A549 (cell line): Measurements from ENCODE around the gene RNF220. TPM values are rescaled to one million over a fixed set of nuclear protein-coding genes. Genes with fewer than 3 reads are reported as not detected.

Experiments used
- ATAC-seq, 2 experiments: fragments of 200-7000 bp in 1 of 2; fragments of >200 bp in 1 of 2; cut with Nextera tagmentation in 1 of 2; cut with Tn5 transposase in 1 of 2; 3 replicates each; pipeline versions ENCODE4 v1.8.0 to v1.9.1; 2018 to 2020; ENCODE audit warnings: mild to moderate bottlenecking in 1 of 2, moderate library complexity in 1 of 2
- CTCF ChIA-PET: fragments of 300-600 bp; sonication (Branson Sonifier 250); formaldehyde crosslinking; extraction: SDS; loops from one replicate; lab custom pipeline; 2021; ENCODE audit warnings: antibody characterized with exemption, inconsistent platforms; lab: Yijun Ruan, JAX
- POLR2A ChIA-PET: fragments of 350-600 bp; formaldehyde crosslinking; extraction: SDS; loops from one replicate; lab custom pipeline; 2021; ENCODE audit warnings: antibody characterized with exemption, inconsistent platforms; lab: Yijun Ruan, JAX
- DNase-seq, 2 experiments: peaks; one replicate each; pipeline versions ENCODE4 v3.0.0 to v3.0.0-alpha.2; 2011 to 2016; ENCODE audit warnings: low read depth in 1 of 2, low spot score in 1 of 2
- FAIRE-seq: peaks from 2 replicates; lab custom pipeline; 2011; peaks lifted over from hg19 to GRCh38; lab: Jason Lieb, UNC
- H3K27ac ChIP-seq, 2 experiments: fragments of >200 bp; sonication (Bioruptor Twin); formaldehyde crosslinking; 3 replicates each; pipeline ENCODE4 v1.5.1; 2016 to 2017
- H3K4me1 ChIP-seq: fragments of >200 bp; sonication (Bioruptor Twin); formaldehyde crosslinking; 3 replicates; pipeline ENCODE4 v1.6.1; 2016
- H3K4me2 ChIP-seq: fragments of >200 bp; sonication (Bioruptor Twin); formaldehyde crosslinking; 3 replicates; pipeline ENCODE4 v1.6.1; 2016
- H3K4me3 ChIP-seq: fragments of >200 bp; sonication (Bioruptor Twin); formaldehyde crosslinking; 3 replicates; pipeline ENCODE4 v1.5.1; 2016
- H3K9me3 ChIP-seq: fragments of >200 bp; sonication (Bioruptor Twin); formaldehyde crosslinking; 3 replicates; pipeline ENCODE4 v1.6.1; 2016
- BHLHE40 ChIP-seq: IDR thresholded peaks from 2 replicates; pipeline ENCODE4 v1.6.1; 2012; ENCODE audit warnings: low read depth, low read length, inconsistent platforms
- CHD2 ChIP-seq: fragments of 150-350 bp; IDR thresholded peaks from 2 replicates; pipeline ENCODE4 v1.6.1; 2014; ENCODE audit warnings: low read length; ENCODE audit not compliant: partially characterized antibody
- CTCF ChIP-seq: fragments of >200 bp; sonication (Bioruptor Twin); formaldehyde crosslinking; IDR thresholded peaks from 3 replicates; pipeline ENCODE4 v1.5.1; 2016
- E2F6 ChIP-seq: IDR thresholded peaks from 2 replicates; pipeline ENCODE4 v1.6.1; 2012; ENCODE audit warnings: low read depth, borderline replicate concordance
- EHMT2 ChIP-seq: fragments of 200-600 bp; sonication (generic); IDR thresholded peaks from 2 replicates; pipeline ENCODE4 v1.6.1; 2016; ENCODE audit warnings: antibody characterized with exemption, low read depth, mild to moderate bottlenecking, moderate library complexity
- FOSB ChIP-seq: fragments of 250-450 bp; sonication (Bioruptor Pico); IDR thresholded peaks from 2 replicates; pipeline ENCODE4 v1.5.0; 2020; ENCODE audit warnings: mild to moderate bottlenecking, moderate library complexity
- FOXS1 ChIP-seq: fragments of 250-450 bp; sonication (Bioruptor Pico); IDR thresholded peaks from 2 replicates; pipeline ENCODE4 v1.5.0; 2020; ENCODE audit warnings: mild to moderate bottlenecking, moderate library complexity
- HEYL ChIP-seq: fragments of 250-450 bp; sonication (Bioruptor Pico); IDR thresholded peaks from 2 replicates; pipeline ENCODE4 v1.8.0; 2021; ENCODE audit warnings: mild to moderate bottlenecking, moderate library complexity
- HOXB13 ChIP-seq: fragments of 250-450 bp; sonication (Bioruptor Pico); IDR thresholded peaks from 2 replicates; pipeline ENCODE4 v1.5.0; 2020; ENCODE audit warnings: low read depth, mild to moderate bottlenecking, moderate library complexity
- MAZ ChIP-seq: fragments of 150-350 bp; IDR thresholded peaks from 2 replicates; pipeline ENCODE4 v1.6.1; 2014; ENCODE audit warnings: antibody characterized with exemption, low read depth, low read length, borderline replicate concordance
- MYC ChIP-seq: IDR thresholded peaks from 2 replicates; pipeline ENCODE4 v1.6.1; 2012; ENCODE audit warnings: mild to moderate bottlenecking, inconsistent platforms, low read length, improper control_type of control experiment, borderline replicate concordance
- NR3C1 ChIP-seq: fragments of >200 bp; sonication (Bioruptor Twin); formaldehyde crosslinking; IDR thresholded peaks from 3 replicates; pipeline ENCODE4 v1.6.1; 2017
- POLR2A ChIP-seq: IDR thresholded peaks from 2 replicates; pipeline ENCODE4 v1.6.1; 2012; ENCODE audit warnings: mild to moderate bottlenecking, low read length
- POLR2AphosphoS2 ChIP-seq: conservative IDR thresholded peaks from 2 replicates; pipeline ENCODE4 v1.6.1; 2012; ENCODE audit warnings: low read length, improper control_type of control experiment, inconsistent platforms
- RCOR1 ChIP-seq: fragments of 150-350 bp; IDR thresholded peaks from 2 replicates; pipeline ENCODE4 v1.6.1; 2014; ENCODE audit warnings: antibody characterized with exemption, low read length, low read depth
- RNF2 ChIP-seq: fragments of 200-600 bp; sonication (generic); IDR thresholded peaks from 2 replicates; pipeline ENCODE4 v1.6.1; 2016; ENCODE audit warnings: low read depth, mild to moderate bottlenecking, antibody characterized with exemption, moderate library complexity, borderline replicate concordance
- SMC3 ChIP-seq: fragments of >200 bp; sonication (Bioruptor Twin); formaldehyde crosslinking; IDR thresholded peaks from 3 replicates; pipeline ENCODE4 v1.6.1; 2018; ENCODE audit warnings: inconsistent platforms
- TP53 ChIP-seq: fragments of 250-450 bp; sonication (Bioruptor Pico); IDR thresholded peaks from 2 replicates; pipeline ENCODE4 v1.5.0; 2021; ENCODE audit warnings: mild to moderate bottlenecking, moderate library complexity
- ZC3H11A ChIP-seq: fragments of 450-650 bp; IDR thresholded peaks from 2 replicates; pipeline ENCODE4 v1.6.1; 2014; ENCODE audit warnings: antibody characterized with exemption, mild to moderate bottlenecking
- ZFP36 ChIP-seq: fragments of 450-650 bp; IDR thresholded peaks from 2 replicates; pipeline ENCODE4 v1.6.1; 2014; ENCODE audit warnings: borderline replicate concordance; ENCODE audit not compliant: partially characterized antibody
- WGBS: methylation state at CpG from one replicate; pipeline ENCODE4 v1.1.6; 2017; ENCODE audit errors: missing lambda C conversion rate; 5-methylcytosine and 5-hydroxymethylcytosine counted together
- polyA plus RNA-seq, 4 experiments: library from polyadenylated mRNA; depleted of rRNA in 3 of 4; stranded (reverse); fragments of >200 nt; fragmentation: RNase III in 1 of 4; extraction: RNeasy Plus Mini Kit Qiagen cat#74134 plus additional on column Dnase treatment in 1 of 4; gene quantifications; 2 replicates in 3 of 4; 3 replicates in 1 of 4; pipeline ENCODE4 v1.2.3, GENCODE V29; 2011 to 2017
- TF ChIP-seq, protein P1 (sequence below): fragments of >200 bp; sonication (Bioruptor Twin); formaldehyde crosslinking; IDR thresholded peaks from 3 replicates; pipeline ENCODE4 v1.6.1; 2016
- TF ChIP-seq, protein P2 (sequence below): IDR thresholded peaks from 2 replicates; pipeline ENCODE4 v1.6.1; 2012

Gene RNF220
- polyA plus RNA-seq, 2 of the 4 experiments (the other 2 are of a cell fraction) = 53.4 to 54.5 TPM

- H3K4me1 ChIP-seq = peaks cover 9% of the 10 kb centered on the region; the same call in 2 of the 3 replicates
- no peaks in the 10 kb centered on the region for H3K9me3 ChIP-seq
- FAIRE-seq = no peak
- DNase-seq = no peak
- ChIA-PET CTCF (no interaction called here), POLR2A (no interaction called here)
- 95% methylated on average over 3 of the region's 3 CpGs for WGBS
- H3K27ac ChIP-seq = no peak overlapping the region
- no peak overlapping the region for H3K4me3 ChIP-seq
- no peak overlapping the region for H3K4me2 ChIP-seq
- ATAC-seq = no peak
- no peak for TF ChIP-seq E2F6
These were observed 288.8 kb downstream of the RNF220 start for GRCh38 chr1:44693900-44694299.

GRCh38 chr1:44694863-44695478 lies 289.9 kb downstream of the RNF220 start:
- Histone ChIP-seq H3K9me3 (no peaks in the 10 kb centered on the region), H3K27ac (no peak overlapping the region), H3K4me1 (0 out of 3 replicates have a peak, but pooled peaks cover 4% of the 10 kb centered on the region), H3K4me3 (no peak overlapping the region), H3K4me2 (no peak overlapping the region)
- ATAC-seq = no peak
- 82% methylated on average over 7 of the region's 7 CpGs for WGBS
- ChIA-PET POLR2A (no interaction called here), CTCF (interaction anchor here (1.4 kb wide), 1 partner anchor 11 kb away, joined by 4 read pairs; no protein-coding TSS in a partner anchor)
- no peak for TF ChIP-seq HOXB13 (CRISPR knock-in tag)
- no peak for TF ChIP-seq SMC3
- no peak for TF ChIP-seq BHLHE40
- DNase-seq = no peak
- no peak for FAIRE-seq

GRCh38 chr1:44695671-44696070 lies 290.6 kb downstream of the RNF220 start:
- no peak for ATAC-seq
- ChIA-PET POLR2A (no interaction called here), CTCF (interaction anchor here (1.4 to 1.6 kb wide), 3 partner anchors 11 to 22 kb away, joined by 3 to 4 read pairs (median 4); no protein-coding TSS in a partner anchor)
- H3K4me1 ChIP-seq = peaks cover 2% of the 10 kb centered on the region; the same call in 2 of the 3 replicates
- H3K9me3 ChIP-seq = no peaks in the 10 kb centered on the region
- whole genome bisulfite sequencing = 87% methylated on average over 4 of the region's 4 CpGs
- no peak for FAIRE-seq
- TF ChIP-seq RNF2 (no peak), HEYL (CRISPR knock-in tag) (no peak), ZC3H11A (no peak), BHLHE40 (no peak), NR3C1 (no peak), CTCF (no peak), POLR2A (no peak), EHMT2 (no peak), SMC3 (no peak), FOXS1 (CRISPR knock-in tag) (no peak), ZFP36 (no peak), CHD2 (no peak), POLR2AphosphoS2 (no peak), TP53 (no peak), RCOR1 (no peak)
- no peak overlapping the region for H3K4me2 ChIP-seq
- no peak overlapping the region for H3K4me3 ChIP-seq
- H3K27ac ChIP-seq = no peak overlapping the region
- no peak for DNase-seq

DNA sequence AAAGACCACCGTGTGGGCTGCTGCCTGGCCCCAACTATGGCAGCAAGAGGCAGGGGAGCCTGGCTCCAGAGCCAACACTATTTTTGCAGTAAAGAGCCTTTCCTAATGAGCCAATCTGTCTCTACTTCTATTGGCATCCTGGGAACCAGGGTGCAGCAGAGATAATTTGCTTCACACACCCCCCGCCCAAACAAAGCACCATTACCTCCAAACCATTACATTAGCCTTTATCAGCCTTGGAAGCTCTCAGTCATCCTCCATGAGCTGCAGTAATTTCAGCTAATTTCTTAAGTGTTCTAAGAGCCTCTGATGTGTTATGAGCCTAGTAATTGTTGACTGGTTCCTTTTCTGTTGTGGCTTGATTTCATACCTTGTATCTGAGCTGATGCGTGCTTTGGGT lies 291.0 kb downstream of the RNF220 start:
- H3K9me3 ChIP-seq = no peaks in the 10 kb centered on the region
- FAIRE-seq (no peak), ATAC-seq (no peak), DNase-seq (no peak)
- CTCF ChIA-PET = interaction anchor here (0.6 to 1.6 kb wide), 5 partner anchors 10 to 464 kb away, joined by 3 to 6 read pairs (median 4); no protein-coding TSS in a partner anchor
- no peak overlapping the region for H3K27ac ChIP-seq
- H3K4me2 ChIP-seq = no peak overlapping the region
- WGBS = 67% methylated on average over 3 of the region's 3 CpGs
- POLR2A ChIA-PET = no interaction called here
- peaks cover 5% of the 10 kb centered on the region; the same call in 2 of the 3 replicates for H3K4me1 ChIP-seq
- H3K4me3 ChIP-seq = no peak overlapping the region
- TF ChIP-seq NR3C1 (no peak), FOSB (CRISPR knock-in tag) (no peak), MYC (no peak), MAZ (no peak), POLR2A (no peak)
- TF ChIP-seq, protein P1, sequence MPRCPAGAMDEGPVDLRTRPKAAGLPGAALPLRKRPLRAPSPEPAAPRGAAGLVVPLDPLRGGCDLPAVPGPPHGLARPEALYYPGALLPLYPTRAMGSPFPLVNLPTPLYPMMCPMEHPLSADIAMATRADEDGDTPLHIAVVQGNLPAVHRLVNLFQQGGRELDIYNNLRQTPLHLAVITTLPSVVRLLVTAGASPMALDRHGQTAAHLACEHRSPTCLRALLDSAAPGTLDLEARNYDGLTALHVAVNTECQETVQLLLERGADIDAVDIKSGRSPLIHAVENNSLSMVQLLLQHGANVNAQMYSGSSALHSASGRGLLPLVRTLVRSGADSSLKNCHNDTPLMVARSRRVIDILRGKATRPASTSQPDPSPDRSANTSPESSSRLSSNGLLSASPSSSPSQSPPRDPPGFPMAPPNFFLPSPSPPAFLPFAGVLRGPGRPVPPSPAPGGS = no peak
- TF ChIP-seq, protein P2, sequence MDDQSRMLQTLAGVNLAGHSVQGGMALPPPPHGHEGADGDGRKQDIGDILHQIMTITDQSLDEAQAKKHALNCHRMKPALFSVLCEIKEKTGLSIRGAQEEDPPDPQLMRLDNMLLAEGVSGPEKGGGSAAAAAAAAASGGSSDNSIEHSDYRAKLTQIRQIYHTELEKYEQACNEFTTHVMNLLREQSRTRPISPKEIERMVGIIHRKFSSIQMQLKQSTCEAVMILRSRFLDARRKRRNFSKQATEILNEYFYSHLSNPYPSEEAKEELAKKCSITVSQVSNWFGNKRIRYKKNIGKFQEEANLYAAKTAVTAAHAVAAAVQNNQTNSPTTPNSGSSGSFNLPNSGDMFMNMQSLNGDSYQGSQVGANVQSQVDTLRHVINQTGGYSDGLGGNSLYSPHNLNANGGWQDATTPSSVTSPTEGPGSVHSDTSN = no peak
